Measurements from ENCODE around the gene VWA5B2. TPM values are rescaled to one million over a fixed set of nuclear protein-coding genes. Genes with fewer than 3 reads are reported as not detected.

The VWA5B2 gene
- total and polyA plus RNA-seq, 2 experiments from 2014 or later: 0.66 TPM; not detected in 1

- TF ChIP-seq CTCF (conservative IDR thresholded peaks at IDR 0.05; ENCODE audit: low read depth in 2 of 2) (no peak), REST (IDR thresholded peaks at IDR 0.05; ENCODE audit: unreplicated experiment) (no peak), EZH2phosphoT487 (IDR thresholded peaks at IDR 0.05; ENCODE audit: unreplicated experiment) (no peak)
Measured at GRCh38 chr3:184196536-184196935, 32.8 kb upstream of the VWA5B2 start (continued).

GRCh38 chr3:184198509-184198908 lies 30.9 kb upstream of the VWA5B2 start:
- Histone ChIP-seq H3K36me3 (ENCODE audit: insufficient read depth) (no peaks in the 10 kb centered on the region), H3K4me2 (no peak overlapping the region), H3K9me2 (ENCODE audit: insufficient read depth) (no peaks in the 10 kb centered on the region), H3K4me3 (no peak overlapping the region), H3K79me2 (replicated peaks; ENCODE audit: insufficient read depth) (no peaks in the 10 kb centered on the region), H2AFZ (no peak overlapping the region), H4K20me1 (replicated peaks; ENCODE audit: insufficient read depth) (no peaks in the 10 kb centered on the region), H3F3A (replicated peaks; ENCODE audit: low read depth) (no peaks in the 10 kb centered on the region), H3K27me3 (ENCODE audit: insufficient read depth) (no peaks in the 10 kb centered on the region), H3K27ac (ENCODE audit: low read depth) (no peak overlapping the region), H3K4me1 (ENCODE audit: insufficient read depth) (no peaks in the 10 kb centered on the region)
- Mint-ChIP-seq H3K9me3 (no peaks in the 10 kb centered on the region), H3K27me3 (ENCODE audit: insufficient read depth, low read depth, poor library complexity) (peaks cover 7% of the 10 kb centered on the region), H3K4me1 (no peaks in the 10 kb centered on the region), H3K27ac (no peak overlapping the region), H3K36me3 (ENCODE audit: low read depth) (peaks cover 20% of the 10 kb centered on the region; the same call in 2 of the 3 replicates), H3K4me3 (no peak overlapping the region)
- ATAC-seq (peak; percentile 41), DNase-seq (ENCODE audit: low spot score) (no peak)
- TF ChIP-seq EZH2phosphoT487 (IDR thresholded peaks at IDR 0.05; ENCODE audit: unreplicated experiment) (no peak), CTCF (conservative IDR thresholded peaks at IDR 0.05; ENCODE audit: low read depth in 2 of 2) (peak in 1 of 2 experiments; percentile 49; a peak in 2 of 4 replicates)

GRCh38 chr3:184200825-184201224 lies 28.6 kb upstream of the VWA5B2 start:
- H3K27ac Mint-ChIP-seq: peak overlapping the region; percentile 56; the same call in 1 of the 2 replicates
- H3K4me1 ChIP-seq (ENCODE audit: insufficient read depth): no peaks in the 10 kb centered on the region
- no peaks in the 10 kb centered on the region for H3K27me3 ChIP-seq (ENCODE audit: insufficient read depth)
- no peaks in the 10 kb centered on the region for H3F3A ChIP-seq (replicated peaks; ENCODE audit: low read depth)
- H3K79me2 ChIP-seq (replicated peaks; ENCODE audit: insufficient read depth): no peaks in the 10 kb centered on the region
- no peaks in the 10 kb centered on the region for H3K9me3 Mint-ChIP-seq
- H3K4me1 Mint-ChIP-seq: no peaks in the 10 kb centered on the region
- H3K4me3 Mint-ChIP-seq: no peak overlapping the region
- H3K27me3 Mint-ChIP-seq (ENCODE audit: insufficient read depth, low read depth, poor library complexity): peaks cover 5% of the 10 kb centered on the region
- no peaks in the 10 kb centered on the region for H3K9me2 ChIP-seq (ENCODE audit: insufficient read depth)
- no peak overlapping the region for H2AFZ ChIP-seq
- H4K20me1 ChIP-seq (replicated peaks; ENCODE audit: insufficient read depth): no peaks in the 10 kb centered on the region
- ATAC-seq (peak; percentile 58), DNase-seq (ENCODE audit: low spot score) (peak; percentile 21)
- H3K27ac ChIP-seq (ENCODE audit: low read depth): 0 out of 2 replicates have a peak overlapping the region, but pooled peaks have one; percentile 71
- no peaks in the 10 kb centered on the region; the same call in 2 of the 3 replicates for H3K36me3 Mint-ChIP-seq (ENCODE audit: low read depth)
- H3K4me2 ChIP-seq: no peak overlapping the region
- H3K36me3 ChIP-seq (ENCODE audit: insufficient read depth): no peaks in the 10 kb centered on the region
- H3K4me3 ChIP-seq: no peak overlapping the region
- TF ChIP-seq EZH2 (IDR thresholded peaks at IDR 0.05; ENCODE audit: low read depth, unreplicated experiment) (no peak), NANOG (IDR thresholded peaks at IDR 0.05; ENCODE audit: borderline replicate concordance) (no peak), ZNF331 (CRISPR knock-in tag; IDR thresholded peaks at IDR 0.05; ENCODE audit: low read depth) (no peak), CTCF (conservative IDR thresholded peaks at IDR 0.05; ENCODE audit: low read depth in 2 of 2) (no peak)
